HG03354 (cell line): ENCODE results near the gene REX1BD.
"Not testable (repeated sequence)": the region's sequence is repeated elsewhere in the genome, so short reads cannot be mapped to it uniquely, and the experiment has no call there.

Experiments
- ATAC-seq: cut with Tn5 transposase; IDR thresholded peaks from one replicate; pipeline ENCODE4 v1.9.1; 2021; ENCODE audit warnings: mild to moderate bottlenecking; ENCODE audit not compliant: unreplicated experiment, poor library complexity, severe bottlenecking

Gene REX1BD

GRCh38 chr19:18588611-18589379 is at the start of gene REX1BD:
TSS of gene REX1BD (plus strand) at chr19:18588798. CDS start at chr19:18588802, 4 bp downstream.
- peak; percentile 72 for ATAC-seq

- no peak for ATAC-seq
Measured at GRCh38 chr19:18539372-18539771, 49.2 kb upstream of the REX1BD start.

DNA sequence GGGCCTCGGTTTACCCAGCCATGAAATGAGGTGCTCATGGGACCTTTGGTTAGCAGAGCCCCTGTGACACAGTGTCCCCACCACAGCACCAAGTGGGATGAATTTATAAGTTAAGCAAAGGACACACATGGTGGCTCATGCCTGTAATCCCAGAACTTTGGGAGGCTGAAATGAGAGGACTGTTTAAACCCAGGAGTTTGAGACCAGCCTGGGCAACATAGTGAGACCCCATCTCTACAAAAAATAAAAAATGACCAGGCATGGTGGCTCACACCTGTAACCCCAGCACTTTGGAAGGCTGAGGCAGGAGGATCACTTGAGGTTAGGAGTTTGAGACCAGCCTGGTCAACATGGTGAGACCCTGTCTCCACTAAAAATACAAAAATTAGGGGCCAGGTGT is 48.4 kb upstream of the REX1BD start:
- not testable (repeated sequence) for ATAC-seq

- no peak for ATAC-seq
Measured at GRCh38 chr19:18541258-18541991, 47.2 kb upstream of the REX1BD start.

GRCh38 chr19:18541992-18542940 is 46.3 kb upstream of the REX1BD start:
- no peak for ATAC-seq

DNA sequence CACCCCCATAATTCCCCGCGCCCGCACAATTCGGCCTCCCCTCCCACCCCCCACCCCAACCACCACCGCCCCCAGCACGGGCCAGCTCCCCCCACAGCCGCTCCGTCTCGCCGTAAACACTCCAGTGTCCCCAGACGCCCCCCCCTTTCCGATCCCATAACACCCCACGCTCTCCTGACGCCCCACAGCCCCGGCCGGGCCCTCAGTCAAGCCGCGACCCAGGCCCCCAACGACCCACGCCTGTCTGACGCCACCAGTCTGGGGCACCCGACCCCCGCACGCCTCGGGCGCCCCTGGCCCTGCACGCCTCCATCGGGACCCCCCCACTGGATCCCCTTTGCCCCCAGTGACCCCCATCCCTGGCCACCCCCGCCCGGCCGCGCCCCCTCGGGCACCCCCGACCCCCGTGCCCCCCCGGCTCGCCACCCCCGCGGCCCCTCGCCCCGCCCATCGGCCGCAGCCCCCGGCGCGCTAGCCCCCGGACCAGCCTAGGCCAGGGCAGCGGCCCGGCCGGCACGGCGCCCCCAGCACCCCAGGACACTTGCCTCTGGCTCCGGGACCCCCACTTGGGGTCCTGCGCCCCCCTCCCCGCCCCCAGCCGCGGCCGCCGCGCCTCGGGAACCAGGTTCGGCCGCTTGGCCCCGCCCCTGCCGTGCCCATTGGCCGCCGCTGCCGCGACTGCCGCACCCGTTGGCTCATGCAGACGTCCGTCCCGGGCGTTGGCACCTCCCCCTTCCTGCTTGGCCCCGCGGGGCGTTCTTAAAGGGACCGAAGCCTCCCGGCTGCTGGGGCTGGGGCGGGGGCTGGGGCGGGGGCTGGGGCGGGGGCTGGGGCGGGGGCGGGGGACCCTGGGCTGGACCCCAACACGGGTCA is 45.4 kb upstream of the REX1BD start, which contains the start of gene FKBP8:
Gene FKBP8 (minus strand): TSS at position 633 of the 873 bp plus-strand sequence. CDS start 1,603 bp downstream, outside the sequence.
- ATAC-seq: peak; percentile 96

DNA sequence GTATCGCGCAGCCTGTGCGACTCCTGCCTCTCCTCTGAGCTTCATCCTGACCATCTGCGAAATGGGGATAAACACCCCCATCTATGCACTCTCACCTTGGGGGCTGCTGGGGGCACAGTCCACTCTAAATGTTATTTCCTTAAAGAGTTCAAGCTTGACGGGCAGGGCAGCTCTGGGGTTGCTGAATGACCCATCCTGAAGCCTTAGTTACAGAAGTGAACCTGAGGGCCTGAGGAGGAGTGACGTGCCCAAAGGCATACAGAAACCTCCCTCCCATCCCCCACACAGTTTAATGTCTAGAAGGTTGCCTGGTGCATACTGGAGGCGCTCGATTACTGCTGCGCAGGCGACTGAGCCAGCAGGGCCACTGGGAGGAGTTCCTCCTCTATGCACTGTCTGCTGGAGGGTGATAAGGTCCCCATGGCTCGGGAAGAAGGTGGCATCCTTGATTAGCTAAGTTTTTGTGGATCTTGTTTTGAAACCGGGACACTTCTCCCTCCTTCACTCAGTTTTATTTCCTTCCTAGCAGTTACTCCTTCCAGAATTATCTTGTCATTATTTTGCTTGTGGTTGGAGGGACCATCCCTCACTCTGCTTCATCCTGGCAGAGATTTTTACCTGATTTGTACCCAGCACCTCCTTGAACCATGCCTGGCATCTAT is 44.7 kb upstream of the REX1BD start:
- ATAC-seq: peak; percentile 62

GRCh38 chr19:18551631-18552030 is 37.0 kb upstream of the REX1BD start:
- no peak for ATAC-seq

GRCh38 chr19:18557411-18558201 is 31.0 kb upstream of the REX1BD start, which contains the start of gene KXD1:
TSS of gene KXD1 (plus strand) at chr19:18557870. CDS start at chr19:18562057, 4,187 bp downstream.
- ATAC-seq: peak; percentile 97

DNA sequence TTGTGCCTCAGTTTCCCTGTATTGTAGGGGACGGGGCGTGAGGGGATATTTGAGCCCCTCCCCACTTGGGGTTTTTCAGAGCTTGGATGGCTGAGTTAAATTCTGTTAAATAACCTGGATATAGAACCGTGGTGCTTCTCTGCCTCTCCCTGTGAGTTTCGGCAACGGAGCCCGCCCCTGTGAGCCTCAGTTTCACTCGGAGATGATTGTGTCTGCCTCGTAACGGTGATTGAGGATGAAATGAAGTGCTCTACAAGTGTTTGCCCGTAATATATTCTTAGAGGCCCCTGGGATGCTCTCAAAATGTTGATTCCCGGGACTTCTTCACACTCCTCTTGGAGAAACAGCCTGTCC is 30.4 kb upstream of the REX1BD start:
- ATAC-seq: no peak

- no peak for ATAC-seq
Measured at GRCh38 chr19:18558604-18559003, 30.0 kb upstream of the REX1BD start.

DNA sequence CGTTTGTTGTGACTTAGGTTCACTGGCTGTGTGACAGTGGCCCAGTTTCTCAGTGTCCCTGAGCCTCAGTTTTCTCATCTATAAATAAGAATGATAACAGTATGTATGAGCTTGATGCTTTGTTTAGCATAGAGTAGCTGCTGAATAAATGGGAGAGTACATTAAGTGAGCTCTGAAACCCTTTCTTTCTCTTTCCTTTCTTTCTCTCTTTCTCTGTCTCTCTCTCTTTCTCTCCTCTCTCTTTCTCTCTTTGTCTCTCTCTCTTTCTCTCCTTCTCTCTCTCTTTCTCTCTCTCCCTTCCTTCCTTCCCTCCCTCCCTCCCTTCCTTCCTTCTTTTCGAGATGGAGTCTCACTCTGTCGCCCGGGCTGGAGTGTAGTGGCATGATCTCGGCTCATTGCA is 28.9 kb upstream of the REX1BD start:
- no peak for ATAC-seq

GRCh38 chr19:18562086-18562485 is 26.5 kb upstream of the REX1BD start:
- no peak for ATAC-seq

GRCh38 chr19:18566953-18567352 is 21.6 kb upstream of the REX1BD start:
- ATAC-seq: no peak

- ATAC-seq: no peak
Measured at GRCh38 chr19:18568367-18568766, 20.2 kb upstream of the REX1BD start.

DNA sequence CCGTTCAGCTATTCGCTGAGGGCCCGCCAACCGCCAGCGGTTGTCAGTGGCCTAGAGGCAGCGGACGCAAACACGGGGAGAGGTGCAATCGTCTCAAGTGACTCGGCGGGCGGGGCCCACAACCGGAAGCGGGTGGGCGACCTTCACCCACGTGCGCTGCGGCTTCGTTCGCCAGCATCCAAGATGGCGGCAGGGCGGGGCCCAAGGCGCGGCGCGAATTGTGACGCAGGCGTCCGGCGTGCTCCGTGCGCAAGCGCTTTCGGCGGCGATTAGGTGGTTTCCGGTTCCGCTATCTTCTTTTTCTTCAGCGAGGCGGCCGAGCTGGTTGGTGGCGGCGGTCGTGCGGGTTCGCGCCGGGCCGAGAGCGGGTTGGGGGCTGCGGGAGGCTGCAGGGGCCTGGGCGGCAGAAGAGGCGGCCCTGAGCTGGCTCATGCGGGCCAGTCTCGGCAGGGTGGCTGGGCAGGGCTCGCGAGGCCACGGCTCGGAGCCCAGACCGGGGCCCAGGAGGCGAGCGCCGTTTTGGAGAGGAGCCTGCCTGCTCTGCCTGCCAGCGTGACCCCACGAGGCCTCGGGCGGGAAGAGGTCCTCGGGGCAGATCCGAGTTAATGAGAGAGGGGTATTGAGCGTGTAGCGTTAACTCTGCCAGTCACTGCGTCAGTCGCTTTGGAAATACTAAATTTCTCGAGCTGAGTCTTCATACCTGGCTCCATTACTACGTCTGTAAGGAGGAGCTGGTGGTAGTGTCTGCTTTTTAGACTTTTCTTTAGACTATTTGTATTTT is 16.8 kb upstream of the REX1BD start, which contains the start of gene UBA52:
Gene UBA52 (plus strand): TSS at position 294 of the 781 bp plus-strand sequence. CDS start 1,444 bp downstream, outside the sequence.
- peak; percentile 94 for ATAC-seq
